Measurements from ENCODE around the gene ATP5F1B.
A peak's percentile ranks its signal among the peaks of the same experiment; 100 is the strongest.

Gene ATP5F1B

DNA sequence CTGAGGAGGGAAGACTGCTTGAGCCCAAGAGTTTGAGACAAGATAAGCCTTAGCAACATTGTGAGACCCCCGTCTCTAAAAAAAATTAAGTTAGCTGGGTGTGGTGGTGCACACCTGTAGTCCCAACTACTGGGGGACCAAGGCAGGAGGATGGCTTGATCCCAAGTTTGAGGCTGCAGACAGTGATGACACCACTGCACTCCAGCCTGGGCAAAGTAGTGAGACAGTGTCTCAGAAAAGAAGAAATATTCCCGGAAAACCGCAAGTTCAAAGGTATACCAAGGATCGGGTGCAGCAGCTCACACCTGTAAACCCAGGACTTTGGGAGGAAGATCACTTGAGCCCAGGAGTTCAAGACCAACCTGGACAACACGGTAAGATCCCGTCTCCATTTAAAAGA lies 36.5 kb upstream of the ATP5F1B start:
- CTCF ChIA-PET, result interaction anchor here (1.6 to 2.0 kb wide), 2 partner anchors 9 to 11 kb away, joined by 4 to 6 read pairs; no protein-coding TSS in a partner anchor

DNA sequence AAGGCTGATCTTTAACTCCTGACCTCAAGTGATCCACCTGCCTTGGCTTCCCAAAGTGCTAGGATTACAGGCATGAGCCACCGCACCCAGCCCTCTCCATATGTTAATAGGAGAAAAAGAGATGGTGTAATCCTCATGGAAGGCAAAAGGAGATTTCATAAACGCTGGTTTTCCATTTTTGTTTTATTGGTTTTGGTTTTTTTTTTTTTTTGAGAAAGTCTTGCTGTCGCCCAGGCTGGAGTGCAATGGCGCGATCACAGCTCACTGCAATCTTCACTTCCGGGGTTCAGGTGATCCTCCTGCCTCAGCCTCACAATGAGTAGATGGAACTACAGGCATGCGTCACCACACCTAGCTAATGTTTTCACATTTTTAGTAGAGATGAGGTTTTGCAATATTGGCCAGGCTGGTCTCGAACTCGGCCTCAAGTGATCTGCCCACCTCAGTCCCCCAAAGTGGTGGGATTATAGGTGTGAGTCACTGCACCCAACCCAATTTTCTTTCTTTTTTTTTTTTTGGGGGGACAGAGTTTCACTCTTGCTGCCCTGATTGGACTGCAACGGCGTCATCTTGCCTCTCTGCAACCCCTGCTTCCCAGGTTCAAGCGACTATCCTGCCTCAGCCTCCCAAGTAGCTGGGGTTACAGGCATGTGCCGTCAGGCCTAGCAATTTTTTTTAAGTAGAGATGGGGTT lies 34.2 kb upstream of the ATP5F1B start:
- 100% methylated on average over 3 of the region's 13 CpGs for WGBS (ENCODE audit: insufficient coverage)
- no peaks in the 10 kb centered on the region for H3K9me3 ChIP-seq (ENCODE audit: control extremely low read depth in 1 of 5, control insufficient read depth in 4 of 5, insufficient read depth in 2 of 5, low read depth in 1 of 5, low read length in 4 of 5)
- H3K27me3 ChIP-seq (replicated peaks in 2 of 5; ENCODE audit: control insufficient read depth in 4 of 5, insufficient read depth in 5 of 5, low read length in 4 of 5), result no peaks in the 10 kb centered on the region
- H3K27ac ChIP-seq (ENCODE audit: insufficient read depth in 1 of 2, low read depth in 1 of 2, low read length in 2 of 2, poor library complexity in 1 of 2, severe bottlenecking in 2 of 2), result no peak overlapping the region
- H3K36me3 ChIP-seq (ENCODE audit: control insufficient read depth in 4 of 4, insufficient read depth in 4 of 4, low read length in 3 of 4), result peaks cover 0 to 21% (median 11%) of the 10 kb centered on the region in 4 experiments
- ChIA-PET POLR2A (interaction anchor here (0.7 to 1.2 kb wide), 3 partner anchors 10 to 585 kb away, joined by 3 read pairs; no protein-coding TSS in a partner anchor), CTCF (no interaction called here)
- no peak for DNase-seq
- no peak overlapping the region for H3K4me3 ChIP-seq (ENCODE audit: control insufficient read depth in 1 of 7, extremely low read depth in 1 of 7, insufficient read depth in 4 of 7, low read depth in 2 of 7, low read length in 6 of 7)
- peaks cover 5 to 30% (median 17%) of the 10 kb centered on the region in 4 experiments for H3K4me1 ChIP-seq (ENCODE audit: control extremely low read depth in 1 of 4, control insufficient read depth in 4 of 4, insufficient read depth in 4 of 4, low read length in 3 of 4)

More for the DNA sequence above, 36.5 kb upstream of the ATP5F1B start:
- no peaks in the 10 kb centered on the region for H3K27me3 ChIP-seq (replicated peaks in 2 of 5; ENCODE audit: control insufficient read depth in 4 of 5, insufficient read depth in 5 of 5, low read length in 4 of 5)
- H3K27ac ChIP-seq (ENCODE audit: insufficient read depth in 1 of 2, low read depth in 1 of 2, low read length in 2 of 2, poor library complexity in 1 of 2, severe bottlenecking in 2 of 2), result no peak overlapping the region
- no peak overlapping the region for H3K4me3 ChIP-seq (ENCODE audit: control insufficient read depth in 1 of 7, extremely low read depth in 1 of 7, insufficient read depth in 4 of 7, low read depth in 2 of 7, low read length in 6 of 7)
- H3K9me3 ChIP-seq (ENCODE audit: control extremely low read depth in 1 of 5, control insufficient read depth in 4 of 5, insufficient read depth in 2 of 5, low read depth in 1 of 5, low read length in 4 of 5), result no peaks in the 10 kb centered on the region
- peaks cover 8 to 41% (median 29%) of the 10 kb centered on the region in 4 experiments for H3K4me1 ChIP-seq (ENCODE audit: control extremely low read depth in 1 of 4, control insufficient read depth in 4 of 4, insufficient read depth in 4 of 4, low read length in 3 of 4)
- peaks cover 0 to 24% (median 10%) of the 10 kb centered on the region in 4 experiments for H3K36me3 ChIP-seq (ENCODE audit: control insufficient read depth in 4 of 4, insufficient read depth in 4 of 4, low read length in 3 of 4)
- 100% methylated on average over 4 of the region's 6 CpGs for WGBS (ENCODE audit: insufficient coverage)
- POLR2A ChIA-PET, result no interaction called here
- DNase-seq, result no peak

DNA sequence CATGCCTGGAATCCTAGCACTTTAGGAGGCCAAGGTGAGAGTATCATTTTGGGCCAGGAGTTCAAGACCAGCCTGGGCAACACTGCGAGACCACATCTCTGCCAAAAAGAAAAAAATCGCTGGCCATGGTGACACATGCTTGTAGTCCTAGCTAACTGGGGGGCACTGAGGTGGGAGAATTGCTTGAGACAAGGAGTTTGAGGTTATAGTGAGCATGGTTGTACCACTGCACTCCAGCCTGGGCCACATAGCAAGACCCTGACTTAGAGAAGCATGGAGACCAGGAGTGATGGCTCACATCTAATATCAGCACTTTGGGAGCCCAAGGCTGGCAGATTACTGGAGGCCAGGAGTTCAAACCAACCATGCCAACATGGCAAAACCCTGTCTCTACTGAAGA lies 33.1 kb upstream of the ATP5F1B start:
- DNase-seq, result no peak
- peaks cover 3 to 20% (median 12%) of the 10 kb centered on the region in 4 experiments for H3K36me3 ChIP-seq (ENCODE audit: control insufficient read depth in 4 of 4, insufficient read depth in 4 of 4, low read length in 3 of 4)
- H3K4me1 ChIP-seq (ENCODE audit: control extremely low read depth in 1 of 4, control insufficient read depth in 4 of 4, insufficient read depth in 4 of 4, low read length in 3 of 4), result peaks cover under 1 to 19% (median 7%) of the 10 kb centered on the region in 4 experiments
- H3K4me3 ChIP-seq (ENCODE audit: control insufficient read depth in 1 of 7, extremely low read depth in 1 of 7, insufficient read depth in 4 of 7, low read depth in 2 of 7, low read length in 6 of 7), result no peak overlapping the region
- peak overlapping the region in 1 of 2 experiments; percentile 14 for H3K27ac ChIP-seq (ENCODE audit: insufficient read depth in 1 of 2, low read depth in 1 of 2, low read length in 2 of 2, poor library complexity in 1 of 2, severe bottlenecking in 2 of 2)
- POLR2A ChIA-PET, result interaction anchor here (1.2 kb wide), 1 partner anchor 9 kb away, joined by 3 read pairs; no protein-coding TSS in a partner anchor
- CTCF ChIA-PET, result interaction anchor here (1.2 to 2.3 kb wide), 2 partner anchors 15 to 42 kb away, joined by 3 to 8 read pairs; no protein-coding TSS in a partner anchor
- H3K27me3 ChIP-seq (replicated peaks in 2 of 5; ENCODE audit: control insufficient read depth in 4 of 5, insufficient read depth in 5 of 5, low read length in 4 of 5), result no peaks in the 10 kb centered on the region
- 94% methylated on average over 2 of the region's 2 CpGs for WGBS (ENCODE audit: insufficient coverage)
- no peaks in the 10 kb centered on the region for H3K9me3 ChIP-seq (ENCODE audit: control extremely low read depth in 1 of 5, control insufficient read depth in 4 of 5, insufficient read depth in 2 of 5, low read depth in 1 of 5, low read length in 4 of 5)

DNA sequence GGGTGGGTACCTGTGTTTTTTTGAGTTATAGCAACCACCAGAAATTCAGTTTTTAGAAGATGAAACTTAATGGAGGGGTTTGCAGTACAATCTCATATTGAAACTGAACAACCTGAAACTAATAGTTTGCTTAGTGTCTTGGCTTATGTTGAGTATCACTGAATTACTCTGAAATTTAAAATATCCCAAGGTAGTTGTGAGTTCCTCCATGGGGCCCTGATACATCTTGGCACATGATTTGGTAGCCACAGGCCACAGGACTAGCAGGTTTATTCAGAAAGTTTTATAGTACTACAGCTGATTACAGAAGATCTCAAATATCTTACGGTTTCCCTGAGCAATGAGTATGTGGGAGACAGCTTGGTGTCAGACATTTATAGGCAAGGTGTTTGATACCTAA lies 31.9 kb upstream of the ATP5F1B start:
- peaks cover 0 to 12% (median 4%) of the 10 kb centered on the region in 4 experiments for H3K4me1 ChIP-seq (ENCODE audit: control extremely low read depth in 1 of 4, control insufficient read depth in 4 of 4, insufficient read depth in 4 of 4, low read length in 3 of 4)
- POLR2A ChIA-PET, result interaction anchor here (0.9 kb wide), 1 partner anchor 45 kb away, joined by 4 read pairs; no protein-coding TSS in a partner anchor
- WGBS (ENCODE audit: insufficient coverage), result no CpG with 5 or more reads among the region's 1 CpG
- H3K27me3 ChIP-seq (replicated peaks in 2 of 5; ENCODE audit: control insufficient read depth in 4 of 5, insufficient read depth in 5 of 5, low read length in 4 of 5), result no peaks in the 10 kb centered on the region
- H3K36me3 ChIP-seq (ENCODE audit: control insufficient read depth in 4 of 4, insufficient read depth in 4 of 4, low read length in 3 of 4), result peaks cover 6 to 22% (median 14%) of the 10 kb centered on the region in 4 experiments
- H3K4me3 ChIP-seq (ENCODE audit: control insufficient read depth in 1 of 7, extremely low read depth in 1 of 7, insufficient read depth in 4 of 7, low read depth in 2 of 7, low read length in 6 of 7), result no peak overlapping the region
- H3K27ac ChIP-seq (ENCODE audit: insufficient read depth in 1 of 2, low read depth in 1 of 2, low read length in 2 of 2, poor library complexity in 1 of 2, severe bottlenecking in 2 of 2), result peak overlapping the region; percentile 33 to 54
- no peak for DNase-seq
- no peaks in the 10 kb centered on the region for H3K9me3 ChIP-seq (ENCODE audit: control extremely low read depth in 1 of 5, control insufficient read depth in 4 of 5, insufficient read depth in 2 of 5, low read depth in 1 of 5, low read length in 4 of 5)
- CTCF ChIA-PET, result interaction anchor here (0.6 to 2.3 kb wide), 3 partner anchors 14 to 41 kb away, joined by 4 to 8 read pairs (median 5); no protein-coding TSS in a partner anchor

DNA sequence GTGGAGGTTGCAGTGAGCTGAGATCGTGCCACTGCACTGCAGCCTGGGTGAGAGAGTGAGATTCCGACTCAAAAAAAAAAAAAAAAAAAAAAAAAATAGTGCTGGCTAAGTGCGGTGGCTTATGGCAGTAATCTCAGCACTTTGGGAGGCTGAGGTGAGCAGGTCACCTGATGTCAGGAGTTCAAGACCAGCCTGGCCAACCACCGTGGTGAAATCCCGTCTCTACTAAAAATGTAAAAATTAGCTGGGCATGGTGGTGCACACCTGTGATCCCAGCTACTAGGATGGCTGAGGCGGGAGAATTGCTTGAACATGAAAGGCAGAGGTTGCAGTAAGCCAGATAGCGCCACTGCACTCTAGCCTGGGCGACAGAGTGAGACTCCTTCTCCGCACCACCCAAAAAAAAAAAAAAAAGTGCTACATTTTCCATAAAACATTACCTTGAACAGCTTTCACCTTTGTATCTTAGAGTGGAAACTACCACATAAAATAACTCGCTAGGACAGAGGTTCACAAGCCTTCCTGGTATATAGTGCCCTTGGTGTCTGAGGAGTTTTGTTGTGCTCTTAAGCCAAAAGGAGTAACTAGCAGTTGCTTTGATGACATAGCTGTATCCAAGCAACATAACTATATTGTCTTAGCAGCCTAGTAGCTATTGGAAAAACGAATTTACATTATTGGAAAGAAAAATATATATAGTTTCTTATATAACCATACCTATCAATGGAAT lies 31.2 kb upstream of the ATP5F1B start:
- H3K27ac ChIP-seq (ENCODE audit: insufficient read depth in 1 of 2, low read depth in 1 of 2, low read length in 2 of 2, poor library complexity in 1 of 2, severe bottlenecking in 2 of 2), result peak overlapping the region; percentile 33 to 54
- WGBS (ENCODE audit: insufficient coverage), result 70% methylated on average over 4 of the region's 11 CpGs

DNA sequence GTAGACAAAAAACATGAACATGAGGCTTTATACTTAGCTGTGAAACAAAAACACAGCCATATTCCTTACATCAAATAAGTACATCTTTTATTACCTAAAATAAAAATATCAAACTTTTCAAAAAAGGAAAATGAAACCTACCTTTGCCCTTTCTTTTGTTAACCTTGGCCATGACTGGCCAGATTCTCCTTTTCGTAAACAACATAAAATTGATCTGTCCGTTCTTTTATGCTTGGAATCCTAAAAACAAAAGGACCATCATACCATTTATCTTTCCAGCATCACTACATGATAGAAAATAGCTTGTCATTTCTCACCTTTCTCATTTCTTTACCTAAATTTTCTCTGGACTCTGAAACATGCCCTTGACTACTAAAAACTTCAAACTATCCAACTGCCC lies 25.8 kb upstream of the ATP5F1B start:
- CTCF ChIA-PET, result interaction anchor here (0.8 to 1.6 kb wide), 4 partner anchors 9 to 13 kb away, joined by 3 to 6 read pairs (median 4); no protein-coding TSS in a partner anchor
- no peak for DNase-seq
- H3K4me1 ChIP-seq (ENCODE audit: control extremely low read depth in 1 of 4, control insufficient read depth in 4 of 4, insufficient read depth in 4 of 4, low read length in 3 of 4), result no peaks in the 10 kb centered on the region
- H3K27ac ChIP-seq (ENCODE audit: insufficient read depth in 1 of 2, low read depth in 1 of 2, low read length in 2 of 2, poor library complexity in 1 of 2, severe bottlenecking in 2 of 2), result no peak overlapping the region
- peaks cover 20 to 57% (median 41%) of the 10 kb centered on the region in 4 experiments for H3K36me3 ChIP-seq (ENCODE audit: control insufficient read depth in 4 of 4, insufficient read depth in 4 of 4, low read length in 3 of 4)
- H3K9me3 ChIP-seq (ENCODE audit: control extremely low read depth in 1 of 5, control insufficient read depth in 4 of 5, insufficient read depth in 2 of 5, low read depth in 1 of 5, low read length in 4 of 5), result no peaks in the 10 kb centered on the region
- POLR2A ChIA-PET, result no interaction called here
- 100% methylated on average over 2 of the region's 2 CpGs for WGBS (ENCODE audit: insufficient coverage)
- no peaks in the 10 kb centered on the region for H3K27me3 ChIP-seq (replicated peaks in 2 of 5; ENCODE audit: control insufficient read depth in 4 of 5, insufficient read depth in 5 of 5, low read length in 4 of 5)
- H3K4me3 ChIP-seq (ENCODE audit: control insufficient read depth in 1 of 7, extremely low read depth in 1 of 7, insufficient read depth in 4 of 7, low read depth in 2 of 7, low read length in 6 of 7), result no peak overlapping the region

More for the DNA sequence above, 31.2 kb upstream of the ATP5F1B start:
- Histone ChIP-seq H3K9me3 (ENCODE audit: control extremely low read depth in 1 of 5, control insufficient read depth in 4 of 5, insufficient read depth in 2 of 5, low read depth in 1 of 5, low read length in 4 of 5) (no peaks in the 10 kb centered on the region), H3K27me3 (replicated peaks in 2 of 5; ENCODE audit: control insufficient read depth in 4 of 5, insufficient read depth in 5 of 5, low read length in 4 of 5) (no peaks in the 10 kb centered on the region), H3K4me1 (ENCODE audit: control extremely low read depth in 1 of 4, control insufficient read depth in 4 of 4, insufficient read depth in 4 of 4, low read length in 3 of 4) (peaks cover 0 to 8% (median 3%) of the 10 kb centered on the region in 4 experiments), H3K4me3 (ENCODE audit: control insufficient read depth in 1 of 7, extremely low read depth in 1 of 7, insufficient read depth in 4 of 7, low read depth in 2 of 7, low read length in 6 of 7) (no peak overlapping the region), H3K36me3 (ENCODE audit: control insufficient read depth in 4 of 4, insufficient read depth in 4 of 4, low read length in 3 of 4) (peaks cover 6 to 24% (median 17%) of the 10 kb centered on the region in 4 experiments)
- POLR2A ChIA-PET, result interaction anchor here (0.8 to 0.9 kb wide), 2 partner anchors 40 to 45 kb away, joined by 3 to 4 read pairs; no protein-coding TSS in a partner anchor
- peak in 2 of 3 donors; percentile 18 to 26 for DNase-seq
- CTCF ChIA-PET, result interaction anchor here (0.6 to 2.3 kb wide), 5 partner anchors 9 to 631 kb away, joined by 3 to 8 read pairs (median 4); no protein-coding TSS in a partner anchor
